Measurements from ENCODE around the gene HCN2.

The HCN2 gene

DNA sequence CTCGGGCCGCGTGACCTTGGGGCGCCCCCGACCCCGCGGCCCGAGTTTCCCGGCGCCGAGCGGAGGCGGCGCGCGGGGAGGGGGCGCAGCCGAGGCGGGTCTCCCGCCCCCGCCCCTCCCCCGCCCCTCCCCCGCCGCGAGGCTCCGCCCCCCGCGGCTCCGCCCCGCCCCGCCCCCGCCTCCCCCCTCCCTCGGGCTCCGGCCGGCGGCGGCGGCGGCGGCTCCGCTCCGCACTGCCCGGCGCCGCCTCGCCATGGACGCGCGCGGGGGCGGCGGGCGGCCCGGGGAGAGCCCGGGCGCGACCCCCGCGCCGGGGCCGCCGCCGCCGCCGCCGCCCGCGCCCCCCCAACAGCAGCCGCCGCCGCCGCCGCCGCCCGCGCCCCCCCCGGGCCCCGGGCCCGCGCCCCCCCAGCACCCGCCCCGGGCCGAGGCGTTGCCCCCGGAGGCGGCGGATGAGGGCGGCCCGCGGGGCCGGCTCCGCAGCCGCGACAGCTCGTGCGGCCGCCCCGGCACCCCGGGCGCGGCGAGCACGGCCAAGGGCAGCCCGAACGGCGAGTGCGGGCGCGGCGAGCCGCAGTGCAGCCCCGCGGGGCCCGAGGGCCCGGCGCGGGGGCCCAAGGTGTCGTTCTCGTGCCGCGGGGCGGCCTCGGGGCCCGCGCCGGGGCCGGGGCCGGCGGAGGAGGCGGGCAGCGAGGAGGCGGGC lies at the start of gene HCN2:
TSS of gene HCN2 (plus strand) at position 189 of the 703 bp plus-strand sequence. CDS start at position 254, 65 bp downstream.
- no peak for DNase-seq

DNA sequence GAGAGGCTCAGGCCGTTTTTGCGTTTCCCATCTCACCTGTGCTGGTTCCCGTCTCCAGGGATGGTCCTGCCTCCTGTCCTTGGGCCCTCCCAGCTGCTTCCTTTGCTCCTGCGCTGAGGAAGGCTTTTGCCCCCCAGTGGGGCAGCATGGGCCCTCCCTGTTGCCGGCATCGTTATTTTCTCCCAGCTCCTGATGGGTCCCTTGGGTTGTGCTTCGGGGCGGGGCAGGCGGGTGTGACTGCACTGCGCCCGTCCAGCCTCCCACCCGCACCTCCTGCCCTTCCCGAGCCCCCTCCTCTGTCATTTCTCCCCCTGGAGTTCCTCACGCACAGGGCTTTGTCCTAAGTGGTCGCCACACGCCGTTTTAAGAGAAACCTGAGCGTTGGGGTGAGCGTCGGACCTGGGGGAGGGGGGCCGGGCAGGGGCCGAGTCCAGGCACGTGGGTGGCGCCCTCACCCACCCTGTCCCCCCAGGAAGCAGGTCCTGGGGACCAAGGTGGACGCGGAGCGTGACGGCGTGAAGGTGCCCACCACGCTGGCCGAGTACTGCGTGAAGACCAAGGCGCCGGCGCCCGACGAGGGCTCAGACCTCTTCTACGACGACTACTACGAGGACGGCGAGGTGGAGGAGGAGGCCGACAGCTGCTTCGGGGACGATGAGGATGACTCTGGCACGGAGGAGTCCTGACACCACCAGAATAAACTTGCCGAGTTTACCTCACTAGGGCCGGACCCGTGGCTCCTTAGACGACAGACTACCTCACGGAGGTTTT lies 48.6 kb upstream of the HCN2 start:
- no peak for DNase-seq

GRCh38 chr19:541699-542098 lies 48.0 kb upstream of the HCN2 start:
- no peak for DNase-seq

DNA sequence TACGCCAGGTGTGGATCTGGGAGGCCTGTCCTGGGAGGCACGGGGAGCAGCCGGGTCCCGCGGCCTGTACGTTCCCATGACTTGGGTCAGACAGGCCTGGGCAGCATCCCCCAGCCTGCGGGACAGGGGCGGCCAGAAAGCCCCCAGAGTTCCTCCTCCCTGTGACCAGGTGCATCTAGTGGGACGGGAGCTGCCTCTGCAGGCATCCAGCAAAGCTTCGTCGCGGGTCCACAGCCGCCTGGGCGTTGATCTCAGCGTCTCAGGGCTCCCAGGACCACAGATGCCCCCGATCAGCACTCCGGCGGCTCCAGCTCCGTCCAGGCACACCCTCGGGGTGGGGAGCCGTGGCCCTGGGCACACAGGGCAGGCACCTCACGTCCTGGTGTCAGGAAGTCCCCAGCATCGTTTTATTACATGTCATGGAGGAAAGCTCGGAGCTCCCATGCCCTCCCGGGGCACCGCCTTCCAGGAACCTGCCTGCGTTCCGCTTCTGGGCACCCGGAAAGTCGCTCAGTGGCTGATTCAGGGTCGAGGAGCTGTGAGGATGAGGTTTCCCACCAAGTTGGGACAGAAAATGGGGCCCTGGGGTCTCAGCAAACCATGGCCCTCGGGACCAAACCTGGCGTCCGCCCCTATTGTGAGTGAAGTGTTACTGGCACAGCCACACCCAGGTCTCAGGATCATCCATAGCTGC lies 47.4 kb upstream of the HCN2 start:
- no peak for DNase-seq

DNA sequence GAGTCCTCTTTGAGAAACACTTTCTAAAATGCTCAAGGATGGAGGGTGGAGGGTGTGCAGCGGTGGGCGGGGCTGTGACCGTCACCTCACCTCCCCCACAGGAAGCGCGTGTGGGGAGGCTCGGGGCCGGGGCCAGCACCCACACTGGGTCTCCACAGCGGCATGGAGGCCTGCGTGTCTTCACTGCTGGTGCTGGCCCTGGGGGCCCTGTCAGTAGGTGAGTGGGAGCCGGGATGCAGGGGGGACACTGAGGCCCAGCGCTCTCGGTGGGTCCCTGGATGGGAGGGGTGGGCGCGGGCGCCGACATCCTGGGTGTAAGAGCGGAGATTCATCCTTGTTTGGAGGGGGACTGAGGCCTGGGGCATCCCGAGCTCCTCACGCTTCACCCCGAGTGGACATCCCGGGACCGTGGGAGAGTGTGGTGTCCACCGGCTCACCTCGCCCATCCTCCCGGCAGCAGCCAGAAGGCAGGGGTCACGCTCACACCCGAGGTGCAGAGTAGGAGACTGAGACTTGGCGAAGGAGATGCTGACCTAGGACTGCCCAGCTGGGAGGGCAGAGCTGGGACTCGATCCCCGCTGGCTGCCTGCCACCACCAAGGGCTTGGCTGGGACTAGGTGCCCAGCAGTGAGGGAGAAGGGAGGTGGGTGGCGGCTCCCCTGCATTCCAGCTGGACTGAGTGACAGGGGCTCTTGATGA lies 45.6 kb upstream of the HCN2 start, which contains the start of gene GZMM:
TSS of gene GZMM (plus strand) at position 144 of the 699 bp plus-strand sequence. CDS start at position 163, 19 bp downstream.
- DNase-seq, result no peak

- no peak for DNase-seq
Measured at GRCh38 chr19:547117-547516, 42.6 kb upstream of the HCN2 start.

DNA sequence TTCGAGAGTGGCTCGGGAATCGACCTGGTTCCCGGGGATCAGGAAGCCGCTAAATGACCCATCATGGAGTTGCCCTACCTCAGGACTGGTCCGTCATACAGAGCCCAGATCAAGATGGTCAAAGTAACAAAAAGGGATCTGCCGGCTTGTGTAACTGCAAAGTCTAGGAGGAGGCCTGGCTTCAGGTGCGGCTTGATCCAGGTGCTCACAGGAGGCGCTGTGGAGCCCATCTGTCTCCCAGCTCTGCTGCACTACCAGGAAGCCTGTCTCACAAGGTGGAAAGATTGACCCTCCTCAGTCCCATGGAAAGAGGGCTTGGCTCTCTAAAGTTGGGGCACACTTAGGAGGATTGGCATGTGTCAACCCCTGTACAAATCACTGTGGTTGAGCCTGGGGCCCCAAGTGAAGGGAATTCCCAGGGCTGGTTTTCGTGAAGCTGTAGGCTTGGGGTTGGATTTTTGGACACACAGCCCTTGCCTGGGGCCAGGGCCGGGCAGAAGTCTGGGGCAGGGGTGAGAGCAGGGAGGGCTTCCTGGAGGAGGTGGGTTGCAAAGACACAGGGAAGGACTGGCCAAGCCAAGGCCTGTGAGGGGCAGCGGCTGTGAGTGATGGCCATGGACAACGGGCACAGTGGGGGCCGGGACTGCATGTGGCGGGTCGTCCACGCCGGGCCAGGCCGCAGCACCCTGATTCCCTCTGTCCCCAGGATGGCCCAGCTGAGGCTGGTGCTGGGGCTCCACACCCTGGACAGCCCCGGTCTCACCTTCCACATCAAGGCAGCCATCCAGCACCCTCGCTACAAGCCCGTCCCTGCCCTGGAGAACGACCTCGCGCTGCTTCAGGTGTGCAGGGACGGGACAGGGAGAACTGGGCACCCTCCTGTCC lies 41.6 kb upstream of the HCN2 start:
- no peak for DNase-seq

GRCh38 chr19:548886-549830 lies 40.5 kb upstream of the HCN2 start:
- no peak for DNase-seq

DNA sequence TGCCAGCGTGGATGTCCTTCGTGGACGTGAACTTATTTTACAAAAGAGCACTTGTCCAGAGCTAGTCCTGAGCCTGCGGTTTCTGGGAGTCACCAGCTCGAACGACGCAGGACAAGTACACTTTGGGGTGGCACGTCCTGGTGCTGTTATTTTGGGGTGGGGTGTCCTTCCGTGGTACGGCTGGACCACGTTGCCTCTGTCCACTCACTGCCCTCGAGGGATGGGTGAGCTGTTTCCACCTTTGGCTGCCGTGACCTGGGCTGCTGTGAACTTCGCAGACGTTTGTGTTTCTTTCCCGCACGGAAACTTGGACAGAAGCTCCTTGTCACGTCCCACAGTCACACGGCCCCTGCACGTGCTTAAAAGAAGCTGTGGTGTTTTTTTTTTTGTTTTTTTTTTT lies 34.9 kb upstream of the HCN2 start:
- no peak for DNase-seq

GRCh38 chr19:555474-555808 lies 34.2 kb upstream of the HCN2 start:
- DNase-seq, result no peak

GRCh38 chr19:556611-557382 lies 32.9 kb upstream of the HCN2 start:
- no peak for DNase-seq

DNA sequence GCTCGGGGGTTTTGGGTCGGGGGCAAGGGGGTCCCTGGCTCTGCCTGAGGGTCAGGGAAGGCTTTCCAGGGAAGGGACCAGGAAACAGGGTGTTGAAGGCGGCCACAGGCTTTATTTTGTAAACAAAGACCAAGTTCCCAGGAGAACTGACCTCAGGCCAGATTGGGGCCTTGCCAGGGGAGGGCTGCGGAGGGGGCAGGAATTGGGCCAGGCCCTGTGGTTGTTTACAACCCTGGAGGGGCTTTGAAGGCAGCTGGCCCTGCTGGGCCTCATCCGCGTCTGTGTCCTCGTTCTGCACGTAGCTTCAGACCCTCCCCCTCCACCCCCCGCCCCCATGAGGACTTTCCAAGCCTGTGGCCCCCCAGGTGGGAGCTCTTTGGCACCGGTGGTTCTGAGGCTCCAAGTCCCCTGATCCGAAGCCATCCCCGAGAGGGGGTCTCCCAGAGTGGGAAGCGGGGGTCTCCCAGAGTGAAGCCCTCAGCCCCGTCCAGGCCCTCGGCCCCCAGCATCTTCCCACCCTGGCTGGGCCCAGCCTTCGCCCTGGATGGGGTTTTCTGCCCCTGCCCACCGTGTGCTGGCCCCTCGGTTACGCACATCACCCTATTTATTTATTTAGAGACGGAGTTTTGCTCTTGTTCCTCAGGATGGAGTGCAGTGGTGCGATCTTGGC lies 30.8 kb upstream of the HCN2 start:
- DNase-seq, result no peak

DNA sequence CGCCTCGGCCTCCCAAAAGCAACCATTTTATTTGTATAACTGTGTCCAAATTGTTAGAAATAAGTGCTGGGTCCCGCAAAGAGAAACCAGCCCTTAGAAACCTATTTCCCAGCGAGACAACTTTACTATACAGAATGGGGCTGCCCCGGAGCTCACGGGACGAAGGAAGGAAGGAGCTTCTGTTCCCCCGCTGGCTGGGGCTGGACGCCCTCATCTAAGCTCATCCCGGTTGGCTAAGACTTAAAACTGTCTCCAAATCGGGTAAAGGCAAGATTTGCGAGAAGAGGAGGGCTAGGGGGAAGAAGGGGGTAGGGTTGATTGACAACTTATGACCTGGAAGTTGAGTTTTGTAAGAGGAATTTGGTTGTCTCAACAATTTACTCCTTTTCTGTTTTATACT lies 29.6 kb upstream of the HCN2 start:
- no peak for DNase-seq

DNA sequence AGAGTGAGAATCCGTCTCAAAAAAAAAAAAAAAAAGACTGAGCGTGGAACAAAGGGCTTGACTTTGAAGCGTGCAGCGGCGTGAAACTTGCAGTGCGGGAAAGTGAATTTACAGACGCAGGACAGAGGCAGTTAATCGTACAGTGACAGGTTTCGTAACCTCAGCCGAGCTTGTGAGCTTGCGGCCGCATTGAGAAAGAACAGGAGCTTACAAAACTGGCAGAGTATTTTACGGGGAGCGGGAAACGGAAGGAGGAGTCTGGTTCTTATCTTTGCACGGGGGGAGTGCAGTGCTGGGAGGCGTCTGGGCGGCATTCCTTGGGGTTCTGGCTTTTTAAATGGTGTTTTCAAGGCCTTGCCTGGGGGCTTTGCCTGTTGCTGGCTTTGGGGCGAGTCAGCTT lies 23.3 kb upstream of the HCN2 start:
- DNase-seq, result no peak

GRCh38 chr19:566844-567243 lies 22.8 kb upstream of the HCN2 start:
- DNase-seq, result no peak

DNA sequence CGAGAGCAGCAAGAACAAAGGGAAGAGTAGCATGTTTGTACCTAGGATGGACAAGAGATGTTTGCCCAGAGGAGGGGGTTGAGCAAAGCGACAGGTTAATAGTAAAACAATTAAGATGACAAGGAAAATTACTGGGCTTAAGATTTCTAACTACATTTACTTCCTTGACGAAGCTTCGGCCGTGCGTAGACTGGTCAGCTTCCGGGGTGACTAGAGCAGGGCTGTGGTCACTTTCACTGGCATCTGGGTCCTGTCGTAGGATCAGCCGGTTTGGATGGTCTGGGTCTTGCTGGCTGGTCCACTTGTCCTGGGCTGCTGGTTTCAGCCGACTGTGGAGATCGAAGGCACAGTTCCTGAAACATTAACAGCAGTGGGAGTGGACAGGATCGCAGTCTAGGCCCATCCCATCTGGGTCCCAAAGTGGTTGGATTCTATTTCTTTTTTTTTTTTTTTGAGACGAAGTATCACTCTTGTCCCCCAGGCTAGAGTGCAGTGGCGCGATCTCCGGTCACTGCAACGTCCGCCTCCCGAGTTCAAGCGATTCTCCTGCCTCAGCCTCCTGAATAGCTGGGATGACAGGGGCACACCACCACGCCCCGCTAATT lies 22.3 kb upstream of the HCN2 start:
- no peak for DNase-seq

DNA sequence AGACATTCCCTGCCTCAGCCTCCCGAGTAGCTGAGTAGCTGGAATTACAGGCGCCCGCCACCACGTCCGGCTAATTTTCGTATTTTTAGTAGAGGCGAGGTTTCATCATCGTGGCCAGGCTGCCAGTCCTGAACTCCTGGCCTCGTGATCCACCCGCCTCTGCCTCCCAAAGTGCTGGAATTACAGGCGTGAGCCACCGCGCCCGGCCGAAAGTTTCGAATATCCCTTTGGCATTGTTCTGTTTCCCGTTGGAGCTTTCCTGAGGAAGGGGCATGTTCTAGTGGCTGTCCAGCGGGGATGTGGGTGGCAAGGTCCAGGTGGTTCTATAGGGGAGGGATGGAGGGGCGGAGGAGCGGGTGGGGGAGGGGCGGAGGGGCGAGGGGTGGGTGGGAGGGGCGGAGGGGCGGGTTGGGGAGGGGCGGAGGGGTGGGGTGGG lies 19.4 kb upstream of the HCN2 start:
- no peak for DNase-seq

DNA sequence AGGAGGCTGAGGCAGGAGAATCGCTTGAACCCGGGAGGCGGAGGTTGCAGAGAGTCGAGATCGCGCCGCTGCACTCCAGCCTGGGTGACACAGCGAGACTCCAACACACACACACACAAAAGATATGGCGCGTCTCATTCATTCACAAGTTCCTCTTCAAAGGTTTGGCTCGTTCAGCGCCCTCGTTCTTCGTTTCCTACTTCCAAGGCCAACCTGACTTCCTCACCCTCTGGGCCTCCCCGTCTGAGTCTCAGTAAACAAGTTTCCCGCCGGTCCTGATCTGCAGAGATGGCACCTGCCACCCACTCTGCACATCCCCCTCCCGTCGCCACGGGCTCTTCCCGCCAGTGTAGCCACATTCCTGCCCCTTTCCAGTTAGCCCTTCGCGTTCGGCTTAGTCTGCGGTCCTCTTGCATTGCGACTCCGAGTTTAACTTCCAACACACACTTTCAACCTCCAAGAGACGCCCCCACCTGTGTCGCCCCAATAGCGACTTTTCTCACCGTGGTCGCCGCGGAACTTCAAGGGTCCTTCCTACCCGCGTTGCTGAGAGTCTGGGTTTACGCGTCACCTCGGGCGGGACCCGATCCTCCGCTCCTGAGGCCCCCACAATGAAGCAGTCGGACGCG lies 18.6 kb upstream of the HCN2 start:
- DNase-seq, result peak; percentile 59

- no peak for DNase-seq
Measured at GRCh38 chr19:571566-571974, 18.1 kb upstream of the HCN2 start.

Data from NCI-H510A treated with DMSO at 0.1 percent for 48 hours (cell line).